AML-193 (cell line): ENCODE measurements around the gene CIAO1.
"Not testable (repeated sequence)": the region's sequence is repeated elsewhere in the genome, so short reads cannot be mapped to it uniquely, and the experiment has no call there.

Source experiments
- DNase-seq, 2 experiments: peaks; one replicate each; lab custom pipeline; 2025; lab: John Stamatoyannopoulos, UW

Gene CIAO1

DNA sequence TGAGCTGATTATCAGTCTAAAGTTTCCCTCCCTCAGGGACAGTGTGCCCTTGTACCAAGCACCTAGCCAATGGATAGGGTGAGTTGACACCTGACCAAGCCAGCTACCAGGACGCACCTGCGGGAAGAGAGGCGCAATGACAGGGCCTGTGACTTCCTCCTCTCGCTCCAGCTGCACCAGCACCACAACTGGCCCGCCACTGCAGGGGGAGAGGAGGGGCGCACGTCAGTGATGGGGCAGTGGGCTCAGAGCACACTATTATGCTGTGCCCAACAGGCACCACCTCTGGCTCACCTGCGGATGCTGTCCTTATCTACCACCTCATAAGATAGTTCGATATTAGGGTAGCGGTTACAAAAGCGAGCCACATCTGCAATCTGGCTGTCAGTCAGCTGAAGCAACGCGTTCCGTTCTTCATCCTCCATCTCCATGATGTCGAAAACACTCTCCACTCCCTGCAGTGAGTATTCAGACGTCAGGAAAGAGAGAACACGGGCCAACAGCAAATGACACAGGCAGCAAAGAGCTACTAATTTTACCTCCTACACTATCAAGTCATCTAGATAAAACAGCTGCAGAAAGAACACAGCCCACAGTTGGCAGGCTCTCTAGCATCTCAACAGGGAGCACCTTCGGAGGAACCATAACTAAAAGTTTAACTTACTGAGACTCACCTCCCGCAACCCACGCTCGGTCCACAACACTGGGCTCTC lies 10.9 kb downstream of the CIAO1 start:
- no peak for DNase-seq

DNA sequence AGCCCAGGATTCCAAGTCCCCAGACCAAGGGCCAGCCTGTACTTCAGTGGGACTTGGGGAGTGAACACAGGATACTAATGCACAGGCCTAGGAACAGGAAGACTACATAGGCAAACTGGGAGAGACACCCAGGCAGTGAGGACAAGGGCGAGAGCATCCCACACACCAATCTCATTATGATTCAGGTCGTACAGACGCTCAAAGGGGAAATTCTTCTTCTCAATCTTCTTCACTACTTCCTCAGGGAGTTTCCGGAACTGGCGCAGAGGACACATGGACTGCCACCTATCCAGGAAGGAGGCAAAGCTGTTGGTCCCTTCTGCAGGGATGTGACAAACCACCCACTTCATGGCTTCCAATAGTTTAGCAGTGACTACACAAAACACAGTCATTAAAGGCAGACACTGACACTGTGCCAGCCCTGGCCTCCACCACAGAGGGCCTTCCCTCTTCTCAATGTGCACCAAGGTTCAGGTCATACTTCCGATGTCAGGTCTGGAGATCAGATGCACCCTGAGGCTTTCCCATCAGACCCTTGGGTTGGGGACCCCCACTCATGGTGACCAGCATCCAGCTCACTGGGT lies 21.3 kb downstream of the CIAO1 start:
- no peak for DNase-seq

GRCh38 chr2:96291751-96292150 lies 25.7 kb downstream of the CIAO1 start:
- peak in 1 of 2 experiments; percentile 28 for DNase-seq

- not testable (repeated sequence) for DNase-seq
Observed at GRCh38 chr2:96294271-96294670, 28.2 kb downstream of the CIAO1 start.

- DNase-seq = no peak
Observed at GRCh38 chr2:96296925-96297324, 30.9 kb downstream of the CIAO1 start.

- DNase-seq = no peak
Observed at GRCh38 chr2:96301865-96302264, 35.8 kb downstream of the CIAO1 start.

- DNase-seq = no peak
Observed at GRCh38 chr2:96304606-96305005, 38.6 kb downstream of the CIAO1 start.

- peak; percentile 80 to 81 for DNase-seq
Observed at GRCh38 chr2:96305091-96305978, 39.3 kb downstream of the CIAO1 start, which contains the start of gene SNRNP200. Gene SNRNP200, minus strand, starts transcription at chr2:96305546. Its CDS starts 109 bp downstream, at chr2:96305437.

- no peak for DNase-seq
Observed at GRCh38 chr2:96305979-96306308, 39.9 kb downstream of the CIAO1 start.

DNA sequence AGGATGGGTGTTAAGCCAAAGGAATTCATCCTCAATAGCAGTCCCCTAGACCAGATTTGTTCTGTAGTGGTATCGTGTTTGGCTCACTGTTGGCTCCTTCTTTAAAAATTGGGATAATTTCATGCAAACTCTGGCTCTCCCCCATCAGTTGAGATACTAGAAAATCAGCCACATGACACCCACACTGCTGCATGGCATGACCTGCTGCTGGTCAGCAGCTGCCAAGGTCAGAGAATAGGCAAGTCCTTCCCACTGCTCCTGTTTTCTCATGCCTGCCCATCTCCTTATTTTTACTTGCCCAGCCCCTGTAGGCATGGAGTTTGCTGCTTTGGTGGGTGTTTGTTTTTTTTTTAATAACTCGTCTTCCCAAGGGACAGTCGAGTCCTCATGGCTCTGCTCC lies 40.3 kb downstream of the CIAO1 start:
- DNase-seq = no peak

GRCh38 chr2:96308248-96308647 lies 42.2 kb downstream of the CIAO1 start:
- no peak for DNase-seq

GRCh38 chr2:96315005-96315399 lies 49.0 kb downstream of the CIAO1 start:
- no peak for DNase-seq

DNA sequence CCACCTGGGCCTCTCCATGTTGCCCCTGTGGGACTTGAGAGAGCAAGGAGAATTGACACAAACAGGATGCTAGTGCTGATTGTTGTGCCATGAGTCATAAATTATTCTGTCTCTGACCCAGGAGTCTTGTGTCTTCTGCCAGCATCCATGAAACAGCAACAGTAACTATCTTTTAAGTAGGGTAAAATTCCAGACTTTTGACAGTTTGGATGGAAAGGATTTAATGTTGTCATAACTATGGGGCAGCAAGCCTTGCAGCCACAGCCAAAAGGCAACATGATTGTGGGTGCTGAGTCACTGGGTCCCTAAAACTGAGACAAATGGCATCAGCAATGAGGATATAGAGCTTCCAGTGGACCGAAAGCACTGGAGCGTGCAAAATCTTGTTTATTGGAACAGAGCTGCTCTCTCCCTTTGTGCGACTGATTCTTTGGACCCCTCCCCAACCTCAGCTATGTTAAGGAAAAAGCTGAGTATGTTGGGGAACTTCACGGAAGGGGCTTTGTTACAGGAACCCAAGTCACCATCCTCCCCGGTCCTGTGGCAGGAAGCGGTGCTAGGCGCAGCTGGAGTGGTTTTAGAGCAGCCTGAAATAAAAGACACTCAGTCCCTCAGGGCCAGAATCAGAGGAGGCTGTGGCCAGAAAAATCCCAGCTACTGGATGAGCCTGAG lies 49.5 kb downstream of the CIAO1 start:
- DNase-seq = peak; percentile 61

DNA sequence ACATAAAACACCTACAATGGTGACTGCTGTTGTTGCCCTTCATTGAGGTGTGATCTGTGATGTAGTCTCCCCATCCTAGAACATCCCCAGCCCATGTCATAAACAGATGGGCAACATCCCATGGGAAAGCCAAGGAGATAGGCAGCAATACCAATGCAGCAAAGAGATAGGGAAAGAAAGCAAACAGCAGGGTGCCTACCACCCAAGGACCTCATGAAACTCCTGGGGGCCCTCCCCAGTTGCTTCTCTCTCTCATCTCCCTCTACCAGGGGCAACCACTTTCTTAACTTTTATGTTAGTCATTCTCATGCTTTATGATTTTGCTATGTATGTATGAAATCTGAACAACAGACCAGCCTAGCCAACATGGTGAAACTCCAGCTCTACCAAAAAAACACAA lies 51.0 kb downstream of the CIAO1 start:
- no peak for DNase-seq

DNA sequence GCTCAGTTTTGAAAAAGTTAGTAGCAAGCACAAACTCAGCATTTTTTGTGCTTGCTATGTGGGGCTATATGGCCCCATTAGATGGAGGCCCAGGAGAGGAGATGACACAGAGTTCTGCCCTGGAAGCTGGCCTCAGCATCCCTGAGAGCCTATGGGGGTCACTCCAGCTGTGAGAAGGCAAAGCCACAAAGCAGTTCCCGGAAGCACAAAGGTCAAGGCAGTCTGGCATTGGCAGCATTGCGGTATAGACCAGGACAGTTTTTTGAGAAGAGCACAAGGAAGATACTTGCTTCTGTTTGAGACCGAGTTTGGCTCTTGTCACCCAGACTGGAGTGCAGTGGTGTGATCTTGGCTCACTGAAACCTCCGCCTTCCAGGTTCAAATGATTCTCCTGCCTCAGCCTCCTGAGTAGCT lies 51.6 kb downstream of the CIAO1 start:
- DNase-seq = no peak

- DNase-seq = no peak
Observed at GRCh38 chr2:96318723-96319122, 52.7 kb downstream of the CIAO1 start.

GRCh38 chr2:96319396-96319795 lies 53.4 kb downstream of the CIAO1 start:
- DNase-seq = no peak

GRCh38 chr2:96320326-96320725 lies 54.3 kb downstream of the CIAO1 start:
- DNase-seq = no peak

DNA sequence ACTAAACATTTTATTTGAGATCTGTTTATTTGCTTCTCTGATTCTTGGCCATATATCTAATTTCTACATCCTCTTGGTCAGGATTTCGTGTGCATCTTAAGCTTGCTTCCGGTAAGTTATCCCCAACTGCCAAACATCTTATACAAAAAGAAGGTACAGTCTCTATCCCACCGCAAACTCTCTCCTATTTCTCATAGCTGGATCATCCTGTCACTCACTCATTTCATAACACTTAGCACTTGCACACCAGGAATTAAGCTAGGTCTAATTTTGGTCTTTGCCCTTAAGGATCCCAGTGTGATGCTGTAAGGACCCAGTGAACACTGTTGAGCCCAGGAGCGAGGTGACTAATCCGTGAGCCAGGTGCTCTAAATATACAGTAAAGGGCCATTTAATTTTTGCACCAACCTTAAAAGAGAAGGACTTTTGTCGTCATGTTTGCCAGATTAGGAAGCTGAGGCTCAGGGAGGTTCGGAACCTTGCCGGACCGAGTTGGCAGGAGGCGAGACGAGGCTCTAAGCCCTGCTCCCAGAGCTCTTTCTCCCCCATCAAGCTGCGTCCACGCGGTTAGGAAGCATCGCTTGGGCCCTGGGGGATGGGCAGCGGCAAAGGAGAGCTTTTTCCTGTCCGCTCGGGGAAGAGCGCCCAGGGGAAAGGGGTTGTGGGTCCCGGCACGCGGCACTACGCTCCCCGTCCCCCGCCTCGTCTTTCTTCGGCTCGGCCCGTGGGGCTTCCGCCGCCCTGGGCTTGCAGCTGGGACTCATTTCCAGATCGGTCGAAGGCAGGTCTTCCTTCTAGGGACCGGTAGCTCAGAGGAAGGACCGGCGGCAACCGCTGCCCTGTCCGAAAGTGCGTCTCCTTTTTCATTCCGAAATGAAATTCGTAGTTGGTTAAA lies 55.0 kb downstream of the CIAO1 start:
- DNase-seq = no peak
